GM13976 (cell line): ENCODE measurements around the gene ZNF563.

ENCODE experiments used
- DNase-seq: peaks from one replicate; pipeline ENCODE4 v3.0.0; 2012; ENCODE audit warnings: low spot score
- in situ Hi-C: fragments of 300-500 bp; cut with MboI; formaldehyde crosslinking; loops from one replicate; pipeline ENCODE4 v1.12.0; 2022; ENCODE audit warnings: low sequenced_read_pairs, mixed read lengths, inconsistent platforms; ENCODE audit not compliant: unreplicated experiment
- TF ChIP-seq, protein P1 (sequence below): IDR thresholded peaks from 2 replicates; pipeline ENCODE4 v1.5.1; 2012; ENCODE audit warnings: borderline replicate concordance, mild to moderate bottlenecking; ENCODE audit not compliant: insufficient read depth; ENCODE audit errors: extremely low read depth, missing control alignments, control extremely low read depth

The ZNF563 gene

DNA sequence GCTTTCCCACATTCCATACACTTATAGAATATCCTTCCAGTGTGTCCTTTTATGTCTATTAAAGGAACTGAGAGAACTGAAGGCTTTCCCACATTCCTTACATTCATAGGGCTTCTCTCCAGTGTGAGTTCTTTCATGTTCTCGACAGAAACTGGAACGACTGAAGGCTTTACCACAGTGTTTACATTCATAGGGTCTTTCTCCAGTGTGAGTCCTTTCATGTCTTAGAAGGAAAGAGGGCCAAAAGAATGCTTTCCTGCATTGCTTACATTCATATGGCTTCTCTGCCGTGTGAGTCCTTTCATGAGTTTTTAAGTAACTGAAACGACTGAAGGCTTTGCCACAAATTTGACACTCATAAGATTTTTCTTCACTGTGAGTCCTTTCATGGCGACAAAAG is 61.0 kb downstream of the ZNF563 start:
- DNase-seq: no peak
- TF ChIP-seq, protein P1, sequence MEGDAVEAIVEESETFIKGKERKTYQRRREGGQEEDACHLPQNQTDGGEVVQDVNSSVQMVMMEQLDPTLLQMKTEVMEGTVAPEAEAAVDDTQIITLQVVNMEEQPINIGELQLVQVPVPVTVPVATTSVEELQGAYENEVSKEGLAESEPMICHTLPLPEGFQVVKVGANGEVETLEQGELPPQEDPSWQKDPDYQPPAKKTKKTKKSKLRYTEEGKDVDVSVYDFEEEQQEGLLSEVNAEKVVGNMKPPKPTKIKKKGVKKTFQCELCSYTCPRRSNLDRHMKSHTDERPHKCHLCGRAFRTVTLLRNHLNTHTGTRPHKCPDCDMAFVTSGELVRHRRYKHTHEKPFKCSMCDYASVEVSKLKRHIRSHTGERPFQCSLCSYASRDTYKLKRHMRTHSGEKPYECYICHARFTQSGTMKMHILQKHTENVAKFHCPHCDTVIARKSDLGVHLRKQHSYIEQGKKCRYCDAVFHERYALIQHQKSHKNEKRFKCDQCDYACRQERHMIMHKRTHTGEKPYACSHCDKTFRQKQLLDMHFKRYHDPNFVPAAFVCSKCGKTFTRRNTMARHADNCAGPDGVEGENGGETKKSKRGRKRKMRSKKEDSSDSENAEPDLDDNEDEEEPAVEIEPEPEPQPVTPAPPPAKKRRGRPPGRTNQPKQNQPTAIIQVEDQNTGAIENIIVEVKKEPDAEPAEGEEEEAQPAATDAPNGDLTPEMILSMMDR: no peak
- in situ Hi-C loops: no loop called here

DNA sequence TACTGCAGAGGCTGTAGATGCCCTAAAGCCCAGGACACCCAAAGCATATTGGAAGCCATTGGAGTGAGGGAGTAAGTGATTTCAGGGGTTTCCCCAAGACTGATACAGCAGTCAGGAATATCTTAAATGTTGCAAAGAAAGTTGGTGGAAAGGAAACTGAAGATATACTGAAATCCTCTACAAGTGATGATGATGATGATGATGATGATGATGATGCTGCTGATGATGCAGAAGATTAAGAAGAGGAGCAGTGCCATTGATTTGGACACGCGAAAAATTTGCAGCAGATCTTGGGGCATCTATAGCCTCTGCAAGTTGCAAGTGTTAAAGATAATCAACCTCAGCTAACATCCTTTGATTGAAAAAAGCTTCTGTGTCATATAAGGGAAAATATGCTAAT is 62.6 kb downstream of the ZNF563 start:
- TF ChIP-seq, protein P1: no peak
- no peak for DNase-seq
- in situ Hi-C loops: no loop called here
